ENCODE results near the gene TIMM13. TPM values are rescaled to one million over a fixed set of nuclear protein-coding genes. Genes with fewer than 3 reads are reported as not detected.
"Not testable (repeated sequence)": the region's sequence is repeated elsewhere in the genome, so short reads cannot be mapped to it uniquely, and the experiment has no call there.

TIMM13 gene
- total RNA-seq, 1 donor from 2014 or later, result 84.1 TPM

GRCh38 chr19:2420490-2420889, 6.9 kb downstream of the TIMM13 start:
- intact Hi-C loops (cut with micrococcal nuclease), result no loop called here
- no peak for ATAC-seq

GRCh38 chr19:2419754-2420153, 7.6 kb downstream of the TIMM13 start:
- ATAC-seq (no peak), DNase-seq (no peak)
- intact Hi-C loops (cut with micrococcal nuclease), result no loop called here

More at GRCh38 chr19:2420490-2420889, 6.9 kb downstream of the TIMM13 start:
- no peak for DNase-seq

GRCh38 chr19:2417881-2418406, 9.4 kb downstream of the TIMM13 start:
- no peak for ATAC-seq
- intact Hi-C loops (cut with micrococcal nuclease), result no loop called here
- no peak for DNase-seq

GRCh38 chr19:2417436-2417835, 9.9 kb downstream of the TIMM13 start:
- ATAC-seq, result peak; percentile 15
- DNase-seq; intact Hi-C loops (cut with micrococcal nuclease): not testable (repeated sequence)

GRCh38 chr19:2416321-2417097, 10.9 kb downstream of the TIMM13 start:
- no peak for DNase-seq
- intact Hi-C loops (cut with micrococcal nuclease), result no loop called here
- ATAC-seq, result peak; percentile 24

GRCh38 chr19:2415973-2416319, 11.4 kb downstream of the TIMM13 start:
- DNase-seq, result no peak
- intact Hi-C loops (cut with micrococcal nuclease), result no loop called here
- no peak for ATAC-seq

GRCh38 chr19:2415281-2415972, 12.0 kb downstream of the TIMM13 start:
- DNase-seq (no peak), ATAC-seq (peak; percentile 13)
- intact Hi-C loops (cut with micrococcal nuclease), result no loop called here

- ATAC-seq (no peak), DNase-seq (no peak)
- intact Hi-C loops (cut with micrococcal nuclease), result no loop called here
Observed at GRCh38 chr19:2413629-2414028, 13.8 kb downstream of the TIMM13 start.

- ATAC-seq (no peak), DNase-seq (no peak)
- intact Hi-C loops (cut with micrococcal nuclease), result no loop called here
Observed at GRCh38 chr19:2413159-2413558, 14.2 kb downstream of the TIMM13 start.

- no peak for DNase-seq
- intact Hi-C loops (cut with micrococcal nuclease), result no loop called here
- ATAC-seq, result no peak
Observed at GRCh38 chr19:2412449-2412848, 14.9 kb downstream of the TIMM13 start.

- intact Hi-C loops (cut with micrococcal nuclease), result no loop called here
- DNase-seq, result no peak
- ATAC-seq, result no peak
Observed at GRCh38 chr19:2411709-2412108, 15.7 kb downstream of the TIMM13 start.

- ATAC-seq (no peak), DNase-seq (no peak)
- intact Hi-C loops (cut with micrococcal nuclease), result no loop called here
Observed at GRCh38 chr19:2410023-2410422, 17.4 kb downstream of the TIMM13 start.

GRCh38 chr19:2409352-2409912, 18.0 kb downstream of the TIMM13 start:
- no peak for DNase-seq
- no peak for ATAC-seq
- intact Hi-C loops (cut with micrococcal nuclease), result no loop called here

GRCh38 chr19:2408247-2408646, 19.1 kb downstream of the TIMM13 start:
- intact Hi-C loops (cut with micrococcal nuclease), result no loop called here
- ATAC-seq (no peak), DNase-seq (no peak)

- ATAC-seq, result no peak
- intact Hi-C loops (cut with micrococcal nuclease), result no loop called here
- no peak for DNase-seq
Observed at GRCh38 chr19:2399582-2399981, 27.8 kb downstream of the TIMM13 start.

GRCh38 chr19:2398735-2399305, 28.6 kb downstream of the TIMM13 start:
- intact Hi-C loops (cut with micrococcal nuclease), result no loop called here
- ATAC-seq, result no peak

GRCh38 chr19:2397173-2397572, 30.2 kb downstream of the TIMM13 start:
- ATAC-seq; intact Hi-C loops (cut with micrococcal nuclease); DNase-seq: not testable (repeated sequence)

More at GRCh38 chr19:2398735-2399305, 28.6 kb downstream of the TIMM13 start:
- DNase-seq, result no peak

GRCh38 chr19:2395293-2395829, 32.0 kb downstream of the TIMM13 start:
- intact Hi-C loops (cut with micrococcal nuclease); DNase-seq; ATAC-seq: not testable (repeated sequence)

GRCh38 chr19:2394442-2395292, 32.7 kb downstream of the TIMM13 start:
- intact Hi-C loops (cut with micrococcal nuclease), result no loop called here
- DNase-seq (no peak), ATAC-seq (no peak)

Data from left ventricle myocardium superior (tissue), 1 donor.